Measurements from ENCODE around the gene UBE2D2.

Gene UBE2D2

DNA sequence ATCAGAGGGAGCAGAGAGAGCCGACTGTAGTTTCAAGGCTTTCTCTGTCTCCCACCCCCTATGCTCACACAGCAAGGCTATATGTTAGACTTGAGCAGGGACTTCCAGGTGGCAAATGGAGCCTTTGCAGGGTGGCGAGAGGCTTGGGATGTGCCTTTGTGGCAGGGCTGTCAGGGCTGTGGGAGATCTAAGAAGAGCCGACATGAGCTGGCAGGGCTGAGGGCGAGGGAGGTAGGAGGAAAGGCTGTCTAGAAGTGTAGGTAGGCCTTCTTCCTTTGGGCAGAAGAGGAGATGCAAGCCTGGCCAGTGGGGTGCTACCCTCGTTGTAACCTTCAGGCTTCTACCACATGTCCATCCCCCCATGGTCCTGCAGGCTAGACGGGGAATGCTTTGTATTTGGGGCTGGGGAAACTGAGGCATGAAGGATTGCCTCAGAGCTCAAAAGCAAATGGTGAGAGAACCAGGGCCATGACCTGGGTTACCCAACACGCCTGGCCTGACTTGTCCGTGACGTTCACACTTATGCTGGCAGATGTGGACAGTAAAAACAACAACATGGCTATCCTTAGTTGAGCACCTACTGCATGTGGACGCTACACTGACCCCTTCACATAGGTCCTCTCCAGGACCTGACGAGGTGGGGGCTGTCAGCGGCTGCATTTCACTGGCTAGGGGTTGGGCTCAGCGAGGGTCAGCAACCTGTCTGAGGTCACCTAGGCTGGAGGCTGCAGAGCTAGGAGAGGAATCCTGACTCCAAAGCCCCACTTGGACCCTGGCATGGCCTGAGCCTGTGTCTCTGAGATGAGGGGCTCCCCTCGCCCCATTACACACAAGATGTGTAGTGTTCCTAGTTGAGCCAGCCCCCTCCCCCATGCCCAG is 102.3 kb downstream of the UBE2D2 start:
- DNase-seq = no peak

DNA sequence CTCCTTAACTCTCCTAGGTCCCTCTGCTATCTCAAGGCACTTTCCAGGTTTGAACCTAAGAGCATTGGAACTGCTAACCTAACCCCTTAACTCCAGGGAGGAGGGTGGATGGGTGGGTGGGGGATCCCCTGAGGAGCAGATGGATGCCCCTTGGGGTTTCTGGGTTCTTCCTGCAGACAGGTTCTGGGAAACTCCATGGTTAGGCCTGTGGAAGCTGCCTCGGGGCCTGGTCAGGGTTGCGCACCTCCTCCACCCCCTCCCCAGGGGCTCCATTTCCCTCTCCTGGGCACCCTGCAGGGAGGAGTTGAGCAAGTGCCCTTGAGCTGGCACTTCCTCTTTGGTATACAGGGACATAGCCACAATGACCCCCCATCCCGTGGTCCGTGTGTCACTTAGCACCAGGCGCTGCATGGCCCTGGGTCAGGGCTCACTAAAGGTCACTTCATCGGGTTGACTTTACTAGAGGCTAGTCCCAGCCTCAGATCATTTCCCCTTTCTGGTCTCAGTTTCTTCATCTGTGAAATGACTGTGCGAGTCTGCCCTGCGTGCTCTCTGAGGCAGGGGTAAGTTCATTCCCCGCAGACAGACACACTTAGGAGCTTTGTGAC is 103.1 kb downstream of the UBE2D2 start:
- no peak for DNase-seq

DNA sequence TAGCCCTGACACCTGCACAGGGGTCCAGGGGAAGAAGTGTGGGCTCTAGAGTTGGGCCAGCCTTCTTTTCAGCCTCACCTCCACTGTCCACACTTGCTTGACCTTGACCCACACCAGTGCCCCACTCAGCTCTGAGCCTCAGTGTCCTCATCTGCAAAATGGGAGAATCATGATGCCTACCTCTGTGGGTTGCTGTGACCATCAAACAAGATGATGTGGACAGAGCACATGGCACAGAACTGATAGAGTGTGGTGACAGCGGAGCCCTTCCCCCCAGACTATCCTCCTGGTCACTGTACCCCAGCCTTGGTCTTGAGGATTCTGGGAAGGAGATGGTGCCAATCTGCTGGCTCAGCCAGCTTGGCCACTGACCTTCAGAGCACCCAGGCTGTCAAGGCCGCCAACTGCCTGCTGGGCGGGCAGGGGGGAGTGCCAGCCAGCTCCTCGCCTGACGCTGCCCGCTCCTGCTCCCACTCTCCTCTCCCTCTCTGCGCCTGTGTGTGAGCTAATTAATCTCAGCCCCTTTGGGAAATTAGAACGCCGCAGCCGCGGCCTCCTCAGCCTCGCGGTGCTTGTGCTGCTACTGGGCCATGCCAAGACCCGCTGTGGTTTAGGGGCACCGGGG is 103.7 kb downstream of the UBE2D2 start:
- DNase-seq = no peak

DNA sequence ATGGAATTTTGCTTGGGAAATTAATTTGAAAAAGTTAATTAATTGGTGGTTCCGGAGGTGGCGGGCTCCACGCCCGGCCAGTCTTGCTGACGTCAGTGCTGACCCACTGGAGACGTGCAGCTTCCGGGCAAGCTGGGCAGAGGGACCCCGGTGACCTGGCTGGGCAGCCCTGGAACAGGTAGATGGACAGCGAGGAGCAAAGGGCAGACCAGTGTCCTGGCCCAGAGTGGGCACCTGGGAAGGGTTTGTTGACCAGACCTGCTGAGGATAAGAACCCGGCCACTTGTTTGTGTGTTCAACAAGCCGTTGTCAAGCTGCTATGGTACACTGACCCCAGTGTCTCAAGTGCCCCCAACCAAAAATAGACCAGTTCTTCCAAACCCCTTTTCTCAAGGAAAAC is 104.5 kb downstream of the UBE2D2 start:
- DNase-seq = no peak

DNA sequence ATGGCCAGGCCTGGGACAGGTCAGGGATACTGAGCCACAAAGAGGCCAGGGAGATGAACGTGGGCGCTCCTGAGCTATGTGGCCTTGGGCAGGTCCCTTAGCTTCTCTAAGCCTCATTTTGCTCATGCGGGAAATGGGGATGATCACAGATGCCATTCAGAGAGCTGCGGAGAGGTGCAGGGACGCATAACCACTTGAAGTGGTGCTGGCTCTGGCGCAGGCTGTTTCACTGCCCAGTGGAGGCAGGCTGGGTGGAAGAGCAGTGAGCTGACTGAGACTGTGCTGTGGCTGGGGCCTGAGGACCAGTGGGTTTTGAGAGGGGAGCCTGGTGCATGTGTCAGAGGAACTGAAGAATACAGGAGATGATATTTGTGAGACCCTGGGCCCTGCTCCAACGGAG is 105.4 kb downstream of the UBE2D2 start:
- DNase-seq = no peak

DNA sequence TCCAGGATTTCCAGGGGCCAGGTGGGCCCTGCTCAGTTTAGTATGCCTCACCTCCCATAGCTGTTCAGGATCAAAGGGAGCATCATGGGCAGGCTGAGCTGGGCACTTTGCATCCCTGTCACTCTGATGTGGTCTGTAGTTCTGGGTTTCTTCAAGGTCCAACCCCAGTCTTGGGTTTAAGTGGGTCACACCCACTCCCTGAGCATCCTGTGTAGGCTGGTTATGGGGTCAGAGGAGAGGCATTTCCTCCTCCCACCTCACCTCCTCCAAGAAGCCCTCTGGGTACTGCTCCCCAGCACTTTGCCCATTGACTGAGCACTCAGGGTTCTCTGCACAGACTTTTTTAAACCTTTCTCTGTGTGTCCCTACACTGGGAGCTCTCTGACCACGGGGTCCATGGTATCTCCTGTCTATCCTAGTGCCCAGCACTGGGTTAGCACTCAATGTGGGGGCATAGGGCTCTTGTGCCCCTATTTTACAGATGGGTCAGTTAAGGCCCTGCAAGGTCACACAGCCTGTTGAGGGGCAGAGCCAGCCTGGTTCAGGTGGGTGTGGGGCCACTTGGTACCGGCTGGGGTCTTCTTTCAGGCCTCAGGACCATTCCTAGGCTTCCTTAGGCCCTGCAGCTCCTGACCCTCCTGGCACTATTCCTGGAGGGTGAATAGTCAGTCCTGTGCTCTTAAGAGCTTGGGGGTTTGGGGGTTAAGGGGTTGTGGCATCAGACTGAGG is 106.0 kb downstream of the UBE2D2 start:
- peak; percentile 22 for DNase-seq

DNA sequence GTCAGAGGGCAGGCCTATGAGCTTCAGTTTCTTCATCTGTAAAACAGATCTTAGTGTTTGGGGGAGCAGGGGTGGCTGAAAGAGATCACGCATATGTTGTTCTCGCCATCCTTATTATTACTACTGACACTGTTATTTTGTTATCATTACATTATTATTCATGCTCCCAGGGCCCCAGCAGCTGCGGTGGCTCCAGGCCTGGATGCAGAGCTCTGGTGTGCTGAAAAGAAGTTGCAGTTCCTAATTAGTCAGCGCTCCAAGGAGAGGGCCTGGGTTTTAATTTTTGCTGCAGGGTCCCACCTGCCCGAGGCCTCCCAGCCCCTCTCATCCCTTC is 106.6 kb downstream of the UBE2D2 start:
- DNase-seq = peak; percentile 70

DNA sequence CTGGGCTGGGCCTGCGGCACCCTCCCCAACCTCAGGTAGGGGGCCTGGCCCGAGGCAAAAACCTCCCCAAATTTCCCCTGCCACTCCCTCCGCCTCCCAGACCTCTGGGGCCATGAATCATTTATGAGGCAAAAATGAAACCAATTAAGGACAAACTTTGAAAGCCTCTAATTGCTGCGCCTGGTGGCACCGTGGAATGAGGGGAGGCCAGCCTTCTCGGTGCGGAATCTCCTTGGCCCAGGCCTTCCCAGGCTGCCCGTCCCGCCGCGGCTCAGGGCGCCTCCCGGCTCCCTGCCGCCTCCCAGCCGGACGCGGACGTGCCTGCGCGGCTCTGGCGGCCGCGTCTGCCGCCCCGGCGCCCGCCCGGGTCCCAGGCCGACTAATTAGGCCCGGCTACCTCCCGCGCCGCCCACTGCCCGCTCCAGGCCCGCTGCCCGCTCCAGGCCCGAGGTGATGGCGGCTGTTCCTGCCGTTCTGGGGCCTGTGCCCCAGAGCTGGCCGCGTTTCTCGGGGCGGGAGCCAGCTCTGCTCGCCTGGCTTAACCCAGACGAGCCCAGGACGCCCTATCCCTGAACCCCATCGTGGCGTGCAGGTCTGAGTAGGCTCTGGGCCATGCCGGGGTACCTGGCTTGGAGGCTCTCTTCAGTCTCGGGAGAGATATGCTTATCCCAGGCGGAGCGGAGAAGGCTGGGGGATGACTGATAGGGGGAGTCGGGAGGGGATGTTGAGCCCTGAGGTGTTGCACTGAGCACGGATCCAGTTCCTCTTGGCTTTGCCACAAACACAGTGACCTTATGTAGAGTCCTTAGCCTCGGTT is 107.1 kb downstream of the UBE2D2 start:
- DNase-seq = peak; percentile 78

DNA sequence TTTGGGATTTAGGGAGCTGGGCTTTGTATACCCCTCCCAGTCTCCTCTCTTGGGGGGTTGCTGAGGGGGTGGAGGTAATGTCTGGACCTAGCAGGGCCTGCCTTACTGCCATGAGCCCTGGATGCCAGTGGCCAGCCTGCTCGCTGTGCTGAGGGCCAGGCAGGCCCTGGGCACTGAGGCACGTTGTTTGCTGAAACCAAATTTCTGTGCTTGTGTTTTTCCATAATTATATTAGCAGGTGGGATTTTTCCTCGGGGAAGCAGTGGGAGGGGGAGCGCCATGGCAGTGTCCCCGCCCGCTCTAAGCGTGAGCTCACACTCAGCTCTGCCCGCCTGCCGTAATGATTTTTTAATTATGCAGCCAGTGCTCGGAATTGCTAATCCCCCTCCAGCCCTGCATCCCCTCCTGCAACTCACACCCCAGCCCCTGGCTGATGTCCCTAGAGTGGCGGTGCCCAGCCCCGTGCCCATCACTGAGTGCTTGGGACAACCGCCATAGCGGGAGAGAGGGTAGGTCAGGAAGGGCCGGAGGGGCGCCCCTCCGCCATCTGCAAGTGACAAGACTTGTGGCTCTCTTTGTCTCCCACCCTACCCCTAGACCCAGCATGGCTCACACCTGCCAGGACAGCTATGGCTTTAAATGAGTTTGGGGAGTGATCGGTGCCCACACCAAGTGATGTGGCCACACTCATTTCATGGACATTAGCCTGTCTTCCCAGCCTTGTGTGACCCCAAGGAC is 108.0 kb downstream of the UBE2D2 start:
- DNase-seq = no peak

DNA sequence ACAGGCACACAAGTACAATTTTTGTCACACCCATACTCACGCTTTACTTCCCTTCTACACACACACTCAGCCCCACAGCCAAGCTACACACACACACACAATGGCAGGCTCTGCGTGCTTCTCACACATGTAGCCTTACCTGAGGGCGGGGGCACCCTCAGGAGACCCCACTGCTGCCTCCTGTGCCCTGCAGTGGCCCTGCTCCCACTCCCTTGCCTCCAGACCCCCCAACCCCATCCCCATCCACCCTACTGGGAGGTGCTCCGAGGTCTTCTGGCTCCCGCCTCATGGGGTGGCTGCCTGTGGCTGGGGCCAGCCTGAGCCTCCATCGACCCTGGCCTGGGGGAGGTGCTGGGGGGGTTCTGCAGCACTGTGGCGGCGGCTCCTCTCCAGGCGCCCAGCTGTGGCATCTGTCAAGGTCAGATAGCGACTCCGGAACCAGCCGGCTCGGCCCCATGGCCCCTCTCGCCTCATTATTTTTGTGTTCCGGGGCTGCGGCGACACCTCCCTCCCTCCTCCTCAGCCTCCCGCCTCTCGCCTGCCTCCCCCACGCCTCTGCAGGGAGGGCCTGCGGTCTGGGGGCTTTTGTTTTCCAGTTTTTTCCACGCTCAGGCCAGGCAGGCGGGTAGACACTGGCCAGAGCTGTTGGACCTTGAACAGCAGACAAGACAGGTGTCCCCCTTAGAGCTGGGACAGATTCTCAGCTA is 108.7 kb downstream of the UBE2D2 start:
- DNase-seq = peak; percentile 97

DNA sequence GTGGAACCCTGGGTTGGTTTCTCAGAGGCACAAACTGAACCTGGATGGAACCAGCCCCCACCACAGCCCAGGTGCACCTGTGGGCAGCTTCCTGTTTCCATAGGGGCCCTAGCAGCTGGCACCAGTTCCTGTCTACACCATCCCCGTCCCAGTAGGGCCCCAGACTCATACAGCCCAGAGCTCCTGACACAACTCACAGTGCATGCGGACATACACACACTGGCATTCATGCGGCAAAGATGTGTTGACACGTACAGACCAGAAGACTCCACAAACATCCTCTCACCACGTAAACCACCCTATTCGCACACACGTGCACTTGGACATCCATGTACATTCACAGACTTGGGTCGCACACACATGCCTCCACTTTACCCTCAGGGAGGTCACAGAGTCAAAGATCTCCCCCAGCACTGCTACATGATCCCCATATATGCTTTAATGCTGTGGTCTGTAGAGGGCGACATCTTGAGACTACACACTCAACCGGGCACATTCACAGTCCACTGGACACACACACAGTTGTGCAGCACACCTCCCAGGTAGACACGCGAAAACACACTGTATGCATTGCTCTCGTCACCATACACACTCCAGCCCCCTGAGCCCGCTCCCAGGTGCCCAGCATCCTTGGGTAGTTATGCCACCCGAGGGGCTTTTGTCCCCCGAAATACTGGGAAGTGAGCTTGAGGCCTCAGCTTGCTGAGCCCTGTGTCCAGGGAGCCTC is 109.4 kb downstream of the UBE2D2 start:
- peak; percentile 88 for DNase-seq

DNA sequence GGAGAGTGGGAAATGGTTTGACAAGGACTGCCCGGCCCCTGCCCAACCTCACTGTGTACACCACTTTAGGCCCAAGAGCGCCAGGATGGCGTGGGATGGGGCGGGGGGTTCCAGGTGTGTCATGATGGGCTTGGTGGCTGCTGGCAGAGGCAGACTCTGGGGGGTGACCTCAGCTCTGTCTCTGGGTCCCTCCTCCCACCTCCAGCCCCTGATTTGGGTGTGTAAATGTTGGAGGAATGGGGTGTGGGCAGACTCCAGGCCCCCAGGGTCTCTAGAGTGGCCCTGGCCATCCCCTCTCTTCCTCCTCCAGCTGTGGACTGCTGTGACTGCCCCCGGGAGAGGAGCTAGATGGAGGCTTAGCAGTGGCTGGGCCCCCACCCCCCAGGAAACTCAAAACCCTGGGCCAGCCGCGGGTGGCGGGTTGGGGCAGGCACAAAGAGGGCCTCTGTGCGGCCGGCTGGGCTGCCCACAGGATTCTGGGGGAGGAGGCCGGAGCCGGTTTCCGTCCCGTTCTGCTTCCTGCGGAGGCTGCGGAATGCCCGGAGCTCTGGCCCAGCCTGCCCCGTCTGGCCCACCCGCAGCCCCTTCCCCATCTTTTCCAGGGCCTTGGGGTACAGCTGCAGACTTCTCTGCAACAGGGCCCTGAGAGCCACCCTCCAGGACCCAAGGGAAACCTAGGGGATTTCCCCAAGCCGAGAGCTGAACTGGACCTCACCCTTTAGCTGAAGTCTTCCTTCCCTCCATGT is 110.1 kb downstream of the UBE2D2 start:
- DNase-seq = no peak

DNA sequence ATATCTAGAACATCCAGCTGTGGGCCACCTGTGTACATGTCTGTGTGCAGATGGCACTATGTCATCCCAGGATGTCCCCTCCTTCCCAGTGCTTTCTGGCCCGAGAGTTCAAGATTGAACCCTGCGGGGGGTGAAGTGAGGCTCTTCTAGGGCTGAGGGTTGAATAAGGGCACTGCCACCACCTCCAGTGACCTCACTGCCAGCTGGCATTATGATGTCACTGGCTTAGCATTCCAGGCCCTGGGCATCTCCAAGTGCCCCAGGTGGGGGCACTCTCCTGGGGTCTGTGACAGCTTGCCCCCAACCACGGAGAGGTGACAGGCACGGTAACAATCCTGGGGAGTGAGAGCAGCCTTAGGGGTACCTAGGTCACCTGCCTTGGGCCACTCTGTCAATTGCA is 114.1 kb downstream of the UBE2D2 start:
- no peak for DNase-seq

DNA sequence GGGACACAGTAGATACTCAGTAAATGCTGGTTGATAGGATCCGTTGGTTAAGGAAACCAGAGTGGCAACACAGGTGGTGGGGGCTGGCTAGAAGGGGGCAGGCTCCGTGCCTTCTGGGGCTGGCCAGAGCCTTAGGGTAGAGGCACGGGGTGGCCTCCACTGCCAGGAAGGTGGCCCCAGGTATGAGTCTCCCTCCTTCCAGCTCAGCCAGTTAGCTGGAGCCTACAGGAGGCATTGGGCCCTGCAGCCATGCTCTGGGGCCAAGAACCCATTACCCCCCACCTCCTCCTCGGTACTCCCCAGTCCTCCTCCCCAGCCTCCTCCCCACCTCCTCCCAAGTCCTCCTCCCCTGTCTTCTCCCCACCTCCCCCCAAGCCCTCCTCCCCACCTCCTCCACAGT is 114.7 kb downstream of the UBE2D2 start:
- no peak for DNase-seq

DNA sequence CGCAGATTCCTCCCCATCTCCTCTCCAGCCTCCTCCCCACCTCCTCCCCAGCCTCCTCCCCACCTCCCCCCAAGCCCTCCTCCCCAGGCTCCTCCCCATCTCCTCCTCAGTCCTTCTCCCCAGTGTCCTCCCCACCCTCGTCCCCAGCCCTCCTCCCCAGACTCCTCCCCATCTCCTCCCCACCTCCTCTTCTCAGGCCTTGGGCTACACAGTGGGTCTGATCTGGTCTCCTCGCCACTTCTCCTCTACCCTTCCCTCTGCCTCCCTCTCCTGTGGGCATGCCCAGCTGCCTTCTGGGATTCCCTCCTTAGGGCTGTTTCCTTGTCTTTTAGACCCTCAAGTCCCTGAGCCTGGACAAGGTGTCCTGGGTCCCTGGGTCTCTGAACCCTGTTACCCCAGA is 115.3 kb downstream of the UBE2D2 start:
- no peak for DNase-seq

DNA sequence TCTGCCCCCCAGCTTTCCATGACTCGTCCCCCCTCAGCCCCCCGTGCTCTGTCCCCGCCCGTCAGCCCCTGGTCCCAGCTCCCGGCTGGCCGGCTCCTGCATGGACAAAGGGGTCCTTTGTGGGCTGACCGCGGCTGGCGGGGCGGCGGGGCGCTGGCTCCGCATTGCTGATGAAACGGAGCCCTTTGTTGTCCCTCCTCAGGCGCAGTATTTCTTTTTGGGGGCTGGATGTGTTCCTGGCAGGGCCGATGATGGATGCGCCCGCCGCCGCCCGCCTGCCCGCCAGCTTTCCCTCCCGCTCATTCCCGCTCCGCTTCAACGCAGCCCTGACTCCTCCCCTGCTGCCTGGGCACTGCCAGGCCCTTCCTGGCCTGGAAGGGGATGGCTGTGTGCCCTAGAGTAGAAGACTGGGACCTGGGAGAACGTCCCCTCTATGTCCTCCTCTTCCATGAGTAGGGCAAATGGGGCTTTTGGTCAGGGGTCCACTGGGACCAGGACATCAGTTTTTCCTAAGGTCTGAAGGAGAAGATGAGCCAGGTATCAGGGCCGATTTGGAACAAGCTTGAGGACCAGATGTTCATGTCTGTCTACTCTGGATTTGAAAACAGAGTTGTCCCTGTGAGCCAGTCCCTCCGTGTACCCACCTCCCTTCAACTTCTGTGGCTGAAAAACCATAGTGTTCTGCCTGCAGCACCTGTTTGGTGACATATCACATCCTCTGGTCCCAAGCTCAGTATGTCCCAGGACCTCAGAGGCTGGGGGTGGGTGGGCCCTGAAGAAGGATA is 116.0 kb downstream of the UBE2D2 start:
- no peak for DNase-seq

Data from OCI-M1 (cell line).